Inflammatory macrophage (primary cell): Measurements from ENCODE around the gene CAPN13.

Experiments
- DNase-seq, 2 donors: peaks; one replicate each; pipeline ENCODE4 v3.0.0-alpha.2; 2020 to 2022

CAPN13 gene

DNA sequence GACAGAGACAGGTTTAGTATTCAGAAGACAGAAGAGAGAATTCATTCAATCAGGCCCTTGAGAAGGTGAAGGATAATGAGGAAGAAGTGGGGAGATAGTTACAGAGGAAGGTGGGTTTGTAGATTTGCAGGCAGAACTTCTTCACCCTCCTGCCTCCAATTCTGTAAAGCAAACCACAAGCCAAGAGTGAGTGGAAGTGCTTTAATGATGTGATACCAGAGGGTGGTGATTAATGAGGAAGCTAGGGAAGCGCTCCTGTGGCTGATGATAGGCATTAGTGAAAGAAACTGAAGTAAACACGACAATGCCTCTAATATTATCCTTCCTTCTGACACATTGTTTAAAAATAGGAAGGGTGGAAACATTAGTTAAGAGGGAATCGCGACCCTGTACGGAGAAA is 78.2 kb downstream of the CAPN13 start:
- DNase-seq, result peak; percentile 14 to 31

DNA sequence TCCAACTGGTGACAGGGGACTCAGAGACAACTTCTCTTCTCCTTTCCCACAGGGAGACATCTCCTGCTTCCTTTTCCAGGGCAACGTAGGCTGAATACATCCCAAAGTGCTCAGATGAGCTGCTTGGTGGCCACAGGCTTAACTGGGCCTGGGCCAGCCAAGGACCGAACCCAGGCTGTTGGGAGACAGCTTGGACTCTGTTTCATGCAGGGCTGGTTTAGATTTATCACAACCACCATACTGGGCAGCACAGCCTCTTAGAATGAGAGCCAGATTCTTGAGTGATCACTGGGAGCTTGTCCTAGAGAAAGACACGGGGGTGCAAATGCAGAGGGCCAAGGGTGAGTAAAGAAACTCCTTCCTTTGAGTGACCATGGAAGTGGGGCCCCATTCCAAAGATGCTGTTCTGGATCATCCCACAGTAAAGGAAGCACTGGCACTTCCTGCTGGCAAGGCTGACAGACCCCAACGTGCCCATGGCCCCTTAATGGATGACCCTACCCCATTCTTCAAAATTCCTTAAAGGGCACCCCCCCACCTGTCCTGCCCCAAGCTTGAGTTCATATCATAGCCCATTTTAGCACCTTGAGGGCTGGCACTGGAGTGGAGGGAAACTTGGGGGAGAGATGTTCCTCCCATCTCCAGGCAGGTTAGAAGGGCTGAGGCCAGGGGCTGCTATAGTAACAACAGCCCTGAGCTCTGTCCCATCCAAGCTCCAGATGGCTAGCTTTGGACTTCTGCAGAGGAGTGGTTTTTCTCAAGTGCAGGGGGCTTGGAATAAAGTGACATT is 84.1 kb downstream of the CAPN13 start:
- DNase-seq, result no peak

DNA sequence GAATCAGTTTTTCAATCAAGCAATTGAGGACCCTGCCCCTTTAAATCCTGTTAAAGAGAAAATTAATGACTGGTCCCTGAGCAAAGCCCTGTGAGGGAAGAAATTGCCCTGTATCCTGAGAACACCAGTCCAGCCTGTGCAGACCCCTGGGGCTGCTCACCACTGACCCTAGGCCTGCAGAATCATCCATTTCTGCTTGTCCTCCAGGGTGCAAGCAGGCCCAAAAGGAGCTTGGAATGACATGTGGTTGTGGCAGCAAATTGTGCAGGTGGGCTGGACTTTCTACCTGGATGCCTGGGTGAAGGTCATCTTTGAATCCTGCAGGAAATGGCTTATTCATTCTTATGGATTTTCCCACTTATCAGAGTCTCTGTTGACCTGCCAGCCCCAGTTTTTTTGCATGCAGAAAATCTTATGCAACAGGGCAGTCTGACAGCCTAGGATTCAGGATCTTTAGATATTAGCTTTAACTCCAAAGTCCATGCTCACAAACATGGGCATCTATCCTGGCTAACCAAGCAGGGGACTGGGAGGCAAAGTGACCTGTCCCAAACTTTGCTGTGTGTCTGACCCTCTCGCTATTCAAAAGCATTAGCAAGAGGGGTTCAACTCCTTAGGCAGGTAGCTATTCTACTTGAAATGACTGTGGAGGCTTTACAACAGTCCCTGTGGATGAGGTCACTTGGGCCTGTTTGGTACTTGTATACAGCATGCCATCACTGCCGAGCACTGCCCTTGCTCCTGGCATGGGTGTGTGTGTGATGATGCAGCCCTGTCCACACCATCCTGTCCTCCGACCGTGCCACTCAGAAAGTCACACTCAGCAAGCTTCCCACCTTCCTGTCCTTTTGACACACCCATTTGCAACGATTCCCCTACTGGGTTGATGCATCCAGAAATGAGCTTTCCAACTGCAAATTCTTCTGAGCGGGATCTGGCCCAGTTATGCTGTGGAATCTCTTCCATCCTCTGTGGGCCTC is 85.3 kb downstream of the CAPN13 start:
- no peak for DNase-seq

DNA sequence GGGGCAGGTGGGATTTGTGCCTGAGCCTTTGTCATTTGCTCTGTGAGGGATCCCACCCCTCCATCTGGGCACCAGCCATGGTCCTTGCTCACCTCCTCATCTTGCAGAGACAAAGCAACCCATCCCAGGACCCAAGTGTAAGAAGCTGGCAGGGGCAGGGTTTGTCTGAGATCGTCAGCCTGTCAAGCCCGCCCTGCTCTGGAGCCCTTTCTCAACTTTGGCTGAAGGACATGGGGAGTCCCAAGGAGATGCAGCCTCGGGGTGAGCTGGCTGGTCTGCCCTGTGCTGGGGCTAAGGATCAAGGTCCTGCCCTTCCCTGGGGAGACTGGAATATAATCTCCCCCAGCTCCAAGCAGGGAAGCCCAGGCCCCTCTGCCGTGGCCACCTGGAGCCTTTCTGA is 86.0 kb downstream of the CAPN13 start:
- DNase-seq, result no peak

DNA sequence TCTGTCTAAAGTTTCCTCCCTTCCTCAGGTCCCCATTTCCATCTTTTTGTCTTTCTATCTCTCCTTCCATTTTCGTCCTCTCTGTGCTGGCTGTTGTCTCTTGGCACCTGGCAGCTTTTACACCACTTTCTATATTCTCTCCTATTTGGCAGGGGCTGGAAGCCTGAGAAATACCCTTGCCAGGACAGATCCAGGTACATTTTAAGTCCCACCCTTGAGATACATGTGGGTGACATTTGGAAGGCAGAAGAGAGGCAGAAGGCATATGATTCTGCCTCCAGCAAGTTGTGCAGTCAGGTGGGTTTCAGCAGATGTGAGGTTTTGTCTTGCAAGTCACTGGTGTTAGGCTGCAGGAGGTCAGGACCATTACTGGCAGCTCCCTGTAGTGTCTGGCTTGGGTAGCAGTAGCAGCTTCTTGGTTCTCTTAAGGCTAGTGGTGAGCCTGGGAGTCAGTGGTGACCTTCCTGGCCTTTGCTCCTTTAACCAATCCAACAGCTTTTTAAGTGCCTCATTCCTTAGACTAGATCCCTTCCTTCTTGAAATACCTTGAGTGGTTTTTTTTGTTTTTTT is 90.1 kb downstream of the CAPN13 start:
- DNase-seq, result no peak

DNA sequence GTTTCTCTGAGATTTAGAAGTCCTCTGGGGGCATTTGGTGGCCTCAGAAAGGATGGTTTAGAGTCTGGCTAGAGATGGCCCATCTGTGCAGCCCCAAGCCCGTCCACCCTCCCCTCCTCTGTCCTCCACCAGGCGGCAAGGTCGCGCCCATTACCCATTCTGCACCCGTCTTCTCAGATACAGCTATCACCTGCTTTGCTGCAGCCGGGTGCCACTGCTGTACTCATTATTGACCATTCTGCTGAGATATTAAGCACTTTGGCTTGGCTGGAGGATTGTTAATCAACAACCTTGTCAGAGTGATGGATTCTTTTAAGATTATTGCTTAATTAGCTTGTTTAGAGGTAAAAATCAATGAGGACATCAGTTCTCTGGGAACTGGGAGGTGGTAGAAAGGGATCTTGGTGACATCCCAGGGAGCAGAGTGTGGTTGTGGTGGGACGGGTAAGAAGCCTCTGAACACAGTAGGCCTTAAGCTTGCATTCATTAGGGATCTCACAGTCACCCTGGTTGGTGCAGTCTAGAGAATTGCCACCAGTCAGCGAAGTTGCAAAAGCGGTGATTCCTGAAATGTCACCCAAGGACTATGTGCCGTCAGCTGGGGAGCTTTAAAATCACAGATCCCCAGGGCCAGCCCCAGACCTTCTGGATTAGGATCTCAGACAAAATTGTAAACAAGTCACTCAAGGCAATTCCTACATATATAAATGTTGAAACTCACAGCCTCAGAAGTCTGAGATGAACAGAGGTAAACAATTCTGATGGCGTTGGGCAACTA is 90.9 kb downstream of the CAPN13 start:
- no peak for DNase-seq

DNA sequence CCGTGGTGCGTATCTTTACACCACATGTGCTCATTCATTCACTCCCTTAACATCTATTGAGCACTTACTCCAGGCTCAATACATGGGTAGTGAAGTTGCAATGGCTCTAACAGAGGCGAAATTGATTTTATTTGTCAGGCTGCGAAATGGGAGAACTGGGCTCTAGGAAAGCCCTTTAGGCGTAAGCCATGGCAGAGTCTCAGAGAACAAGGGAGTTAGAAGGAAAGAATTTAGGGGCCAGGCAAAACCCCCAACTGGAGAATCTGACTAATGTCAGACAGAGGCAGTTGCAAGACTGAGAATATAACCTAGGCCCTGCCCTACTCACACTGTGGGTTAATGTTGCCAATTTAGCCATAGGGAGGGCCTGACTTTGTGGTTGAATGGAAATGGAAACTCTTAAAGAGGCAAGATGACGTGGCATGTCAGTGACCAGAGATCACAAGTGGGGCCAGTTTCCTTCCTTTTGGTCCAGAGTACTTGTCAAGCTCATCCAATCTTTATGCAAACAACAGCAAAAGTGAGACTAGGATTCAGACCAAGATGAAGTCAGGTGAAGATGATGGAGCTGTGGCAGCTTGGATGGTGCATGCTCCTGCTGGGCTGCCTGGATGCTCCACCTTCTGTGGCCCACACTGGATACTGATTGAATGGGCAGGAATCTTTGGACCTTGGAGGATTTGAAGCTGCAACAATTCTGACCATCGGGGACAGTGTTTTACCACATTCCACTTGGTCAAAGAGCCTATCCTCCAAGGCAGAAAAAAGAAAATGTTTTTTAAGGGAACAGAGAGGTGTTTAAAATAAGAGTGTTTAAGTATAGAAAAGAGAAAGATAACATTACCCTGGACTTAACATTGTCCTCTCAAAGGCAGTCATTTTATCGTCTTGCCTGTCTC is 92.2 kb downstream of the CAPN13 start:
- peak; percentile 48 to 59 for DNase-seq

DNA sequence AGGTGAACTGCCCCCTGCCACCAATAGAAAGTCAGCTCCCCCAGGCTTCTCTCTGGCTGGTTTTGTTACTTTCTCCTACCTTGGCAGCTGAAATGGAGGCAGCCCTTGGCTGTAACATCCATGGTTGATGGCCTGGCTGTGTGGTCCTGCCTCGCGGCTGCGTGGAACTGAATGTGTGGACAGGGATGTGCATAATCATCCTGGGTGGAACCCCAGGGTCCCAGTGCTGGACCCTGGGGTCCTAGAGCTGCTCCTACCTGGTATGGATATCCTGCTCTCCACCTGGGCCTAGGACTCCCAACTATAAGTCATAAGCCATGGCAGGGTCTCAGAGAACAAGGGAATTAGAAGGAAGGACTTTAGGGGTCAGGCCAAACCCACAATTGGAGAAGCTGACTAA is 93.5 kb downstream of the CAPN13 start:
- no peak for DNase-seq

DNA sequence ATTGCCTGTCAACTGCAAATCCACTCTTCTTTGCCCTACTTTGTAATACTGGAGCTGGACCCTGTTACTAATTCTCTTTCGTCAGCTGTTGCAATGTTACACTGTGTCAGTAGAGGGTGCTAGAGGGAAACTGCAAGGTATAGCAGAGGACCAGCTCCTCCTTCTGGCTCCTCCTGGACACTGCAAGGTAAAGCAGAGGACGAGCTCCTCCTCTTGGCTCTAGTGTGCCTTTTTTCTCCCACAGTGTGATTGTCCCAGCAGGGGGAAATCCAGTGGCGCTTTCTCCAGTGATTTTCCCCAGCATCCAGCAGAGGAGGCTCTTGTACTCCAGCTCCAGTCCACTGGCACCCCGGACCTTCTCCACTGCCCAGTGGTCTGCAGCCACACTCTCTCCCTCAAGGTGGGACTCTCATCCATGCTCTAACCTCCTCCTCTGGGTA is 95.6 kb downstream of the CAPN13 start:
- peak; percentile 93 to 94 for DNase-seq

DNA sequence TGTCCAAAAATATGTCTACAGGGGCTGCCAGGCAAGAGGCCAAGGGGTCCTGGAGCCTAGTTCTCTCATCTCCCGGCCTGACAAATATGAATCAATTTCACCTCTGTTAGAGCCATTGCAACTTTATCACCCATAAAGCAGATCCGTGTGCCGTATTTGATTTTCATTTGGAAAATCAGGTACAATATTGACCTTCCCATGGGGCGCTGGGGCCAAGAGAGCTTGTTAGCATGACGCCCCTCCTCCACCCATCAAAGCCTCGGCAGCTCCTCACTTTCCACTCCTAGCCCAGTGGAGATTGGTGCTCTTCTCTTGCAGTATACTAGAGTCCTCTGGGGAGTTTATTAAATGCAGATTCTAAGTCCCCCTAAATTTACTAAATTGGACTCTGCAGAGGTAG is 96.8 kb downstream of the CAPN13 start:
- no peak for DNase-seq

DNA sequence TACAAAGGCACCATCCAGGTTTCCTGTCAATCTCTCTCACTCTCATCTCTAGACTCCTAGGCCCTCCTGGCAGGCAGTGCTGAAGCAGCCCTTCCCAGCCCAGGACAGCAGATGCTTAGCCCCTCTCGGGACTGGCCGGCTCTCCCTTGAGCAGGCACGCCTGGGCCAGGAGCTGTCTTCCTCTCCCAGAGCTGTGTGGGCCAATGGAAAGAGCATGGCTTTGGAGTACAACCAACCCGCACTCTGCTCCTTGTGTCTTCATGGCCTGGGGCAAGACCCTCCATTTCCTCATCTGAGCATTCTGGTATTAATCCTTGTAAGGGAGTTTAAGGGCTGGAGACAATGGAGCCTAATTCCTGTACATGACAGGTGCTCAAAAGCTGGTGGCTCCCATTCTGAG is 97.2 kb downstream of the CAPN13 start:
- no peak for DNase-seq

DNA sequence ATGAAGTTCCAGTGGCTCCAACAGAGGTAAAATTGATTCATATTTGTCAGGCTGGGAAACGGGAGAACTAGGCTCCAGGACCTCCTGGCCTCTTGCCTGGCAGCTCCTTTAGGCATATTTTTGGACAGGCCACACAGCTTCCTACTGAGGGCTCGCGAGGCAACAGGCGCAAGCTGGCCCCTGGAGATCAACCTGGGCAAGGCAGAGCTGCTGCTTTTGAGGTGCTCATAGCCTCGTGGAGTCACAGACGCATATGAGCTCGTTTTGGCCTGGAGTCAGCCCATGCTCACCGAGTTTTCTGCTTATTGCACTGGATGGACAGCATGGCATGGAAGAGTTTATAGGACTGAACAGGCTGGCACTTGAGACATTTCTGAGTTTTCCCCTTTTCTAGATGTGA is 97.7 kb downstream of the CAPN13 start:
- DNase-seq, result no peak

DNA sequence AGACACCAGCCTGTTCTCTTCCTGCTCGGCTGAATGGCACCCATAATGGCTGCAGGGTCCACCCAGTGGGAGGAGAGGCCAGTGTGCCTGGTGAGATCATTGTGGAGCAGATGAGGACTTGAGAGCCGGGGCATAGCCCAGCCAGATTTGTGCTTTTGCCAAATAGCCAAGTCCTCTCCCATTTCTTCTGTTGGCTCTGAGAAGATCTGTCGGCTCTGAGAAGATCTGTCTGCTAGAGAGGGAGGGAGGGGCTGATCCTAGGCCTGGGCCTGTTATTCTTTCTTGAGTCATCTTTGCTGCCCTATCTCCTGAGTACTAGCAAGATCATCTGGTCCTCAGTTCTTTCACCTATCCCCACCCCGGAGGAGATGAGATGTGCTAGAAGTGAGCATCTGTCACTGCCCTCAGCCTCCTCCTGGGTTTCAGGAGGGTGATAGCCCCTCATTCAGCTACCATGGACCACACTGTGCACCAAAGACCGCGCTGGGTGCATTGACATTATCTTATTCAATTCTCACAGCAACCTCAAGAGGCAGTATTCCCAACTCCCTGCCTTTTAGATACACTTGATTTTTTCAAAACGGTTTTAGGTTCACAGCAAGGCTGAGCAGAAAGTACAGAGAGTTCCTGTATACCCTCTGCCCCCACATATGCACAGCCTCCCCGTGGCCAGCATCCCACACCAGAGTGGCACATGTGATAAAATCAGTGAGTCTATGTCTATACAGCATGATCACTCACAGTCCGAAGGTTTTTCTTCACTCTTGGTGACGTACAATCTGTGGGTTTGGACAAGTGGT is 98.6 kb downstream of the CAPN13 start:
- no peak for DNase-seq

DNA sequence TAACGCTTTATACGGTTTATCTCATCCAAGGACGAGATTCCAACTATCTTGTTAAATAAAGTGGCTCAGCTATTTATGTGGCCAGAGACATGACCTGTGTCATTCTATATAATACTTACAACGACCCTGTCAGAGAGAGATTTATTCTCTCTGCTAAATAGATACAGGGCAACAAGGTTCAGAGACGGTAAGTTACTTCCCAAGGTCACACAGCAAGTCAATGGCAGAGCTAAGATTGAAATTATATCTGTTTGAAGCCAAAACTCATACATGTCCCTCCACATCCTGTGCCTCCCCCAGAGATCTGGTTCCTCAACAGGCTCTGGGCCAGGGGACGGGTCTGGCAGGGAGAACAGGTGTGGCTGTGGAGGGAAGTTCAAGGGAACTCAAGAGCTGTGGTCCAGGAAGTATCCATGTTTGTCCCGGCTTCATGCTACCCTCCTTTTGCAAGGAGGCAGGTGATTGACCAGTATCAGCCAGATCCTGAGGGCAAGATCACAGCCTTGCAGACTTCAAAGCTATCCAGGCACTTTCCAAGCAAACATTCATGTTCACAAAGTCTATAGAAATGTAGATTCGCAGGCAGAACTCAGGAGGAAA is 99.8 kb downstream of the CAPN13 start:
- no peak for DNase-seq

DNA sequence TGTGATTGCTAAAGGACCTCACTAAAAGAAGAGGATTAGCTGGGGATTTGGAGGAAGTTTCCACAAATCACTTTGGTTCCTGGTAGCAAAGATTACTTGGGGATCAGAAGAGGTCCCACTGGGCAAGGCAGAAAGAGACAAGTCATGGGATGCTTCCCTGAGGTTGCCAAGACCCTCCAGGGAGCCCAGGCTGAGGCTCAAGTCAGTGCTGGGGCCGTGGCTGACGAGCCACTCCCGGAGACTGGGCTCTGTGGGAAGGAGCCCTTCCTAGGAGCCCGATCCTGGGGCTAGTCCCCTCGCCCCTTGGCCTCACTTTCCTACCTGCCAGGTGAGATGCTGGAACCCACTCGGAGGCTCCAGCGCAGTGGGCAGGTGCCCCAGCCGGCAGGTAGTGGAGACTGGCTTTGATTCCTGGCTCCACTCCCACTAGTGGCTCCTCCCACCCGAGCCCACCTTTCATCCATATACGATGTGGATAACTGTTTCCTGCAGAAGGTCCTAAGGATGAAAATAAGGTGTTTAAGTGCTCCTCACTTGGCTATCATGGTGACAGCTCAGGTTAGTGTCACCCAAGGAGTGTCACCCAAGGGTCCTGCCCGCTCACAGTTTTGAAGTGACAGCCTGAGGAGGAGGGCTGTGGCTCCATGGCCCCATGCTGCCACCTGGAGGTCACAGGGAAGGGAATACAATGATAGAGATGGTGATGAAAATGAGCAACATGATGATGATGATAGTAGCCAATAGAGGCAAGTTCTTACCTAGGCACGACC is 100.5 kb downstream of the CAPN13 start:
- peak; percentile 44 to 66 for DNase-seq

DNA sequence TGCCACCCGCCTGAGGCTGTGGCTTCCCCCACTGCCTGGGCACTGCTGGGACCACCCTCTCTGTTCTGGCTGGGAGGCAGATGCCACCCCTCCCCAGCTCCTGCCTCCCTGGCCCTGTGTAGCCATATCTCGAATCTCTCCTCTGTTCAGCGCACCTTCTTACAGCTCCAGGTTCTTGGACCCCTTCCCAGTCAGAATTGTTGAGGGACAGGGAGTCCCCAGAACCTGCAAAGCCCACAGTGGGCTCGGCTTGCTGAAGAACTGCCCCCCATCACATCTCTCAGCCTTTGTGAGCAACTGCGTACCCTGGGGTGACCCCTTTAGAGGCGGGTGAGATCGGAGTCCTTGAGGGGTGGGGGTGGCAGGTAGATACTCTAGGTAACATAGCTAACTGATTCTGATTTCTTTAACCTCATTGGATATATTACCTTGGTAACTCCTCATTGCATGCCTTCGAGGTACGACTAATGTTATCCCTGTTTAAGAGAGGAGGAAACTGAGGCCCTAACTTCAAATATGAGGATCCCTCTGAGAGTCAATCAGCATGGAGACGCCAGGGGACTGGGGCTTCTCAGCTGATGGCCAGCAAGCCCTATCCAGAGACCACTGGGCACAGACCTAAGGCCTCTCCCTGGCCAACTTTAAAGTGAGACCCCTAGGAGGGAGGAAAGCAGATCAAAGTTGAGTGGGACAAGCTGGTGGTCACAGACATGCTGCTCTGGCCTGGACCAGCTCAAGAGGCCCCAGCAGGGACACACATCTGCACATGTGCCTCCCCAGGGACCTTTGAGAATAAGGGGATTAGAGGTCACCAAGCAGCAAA is 101.3 kb downstream of the CAPN13 start:
- DNase-seq, result no peak

DNA sequence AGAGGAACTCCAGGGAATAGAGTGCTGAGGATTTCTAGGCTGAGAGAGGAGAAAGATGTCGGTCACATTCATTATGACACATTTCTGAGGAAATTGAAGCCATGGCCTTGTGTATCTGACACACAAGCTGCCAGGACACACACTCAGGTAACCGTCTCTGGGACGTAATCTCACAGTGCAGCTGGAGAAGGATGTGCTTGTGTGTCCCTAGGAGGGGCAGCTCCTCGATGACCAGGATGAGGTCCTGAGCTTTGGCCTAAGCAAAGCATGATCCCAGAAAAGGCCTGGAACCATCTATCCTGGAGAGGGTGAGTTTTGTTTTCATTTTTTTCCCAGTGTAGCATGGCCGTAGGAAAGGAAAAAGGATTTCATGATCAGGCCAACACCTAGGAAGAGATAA is 102.2 kb downstream of the CAPN13 start:
- DNase-seq, result no peak

DNA sequence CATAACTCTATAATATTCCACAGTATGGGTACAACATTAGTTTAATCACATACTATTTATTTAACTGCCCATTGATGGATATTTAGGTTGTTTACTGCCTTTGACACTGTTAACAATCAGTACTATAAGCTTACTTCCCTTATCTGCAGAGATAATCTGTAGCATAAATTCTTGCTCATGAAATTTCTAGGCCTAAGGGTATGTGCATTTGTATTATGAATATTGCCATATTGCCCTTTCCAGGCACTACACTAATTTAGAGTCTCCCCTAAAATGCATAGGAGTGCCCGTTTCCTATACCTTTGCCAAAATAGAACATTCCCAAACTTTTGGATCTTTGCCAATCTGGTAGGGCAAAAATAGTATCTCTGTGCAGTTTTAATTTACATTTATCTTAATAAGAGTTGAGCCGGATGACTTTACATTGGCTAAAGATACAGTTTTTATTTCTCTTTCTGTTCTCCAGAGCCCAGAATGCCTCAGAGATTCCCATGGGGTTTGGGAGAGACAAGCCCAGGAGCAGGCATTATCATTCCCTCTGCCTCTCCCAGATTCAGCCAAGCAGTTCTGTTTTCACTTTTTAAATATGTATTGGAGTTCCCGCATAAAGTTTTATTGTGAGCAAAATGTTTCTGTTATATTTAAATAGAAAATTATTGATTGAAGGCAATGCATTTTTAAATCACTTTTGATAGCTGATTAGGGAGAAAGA is 102.8 kb downstream of the CAPN13 start:
- no peak for DNase-seq
